ENCODE measurements around the gene INAFM1.

INAFM1 gene

DNA sequence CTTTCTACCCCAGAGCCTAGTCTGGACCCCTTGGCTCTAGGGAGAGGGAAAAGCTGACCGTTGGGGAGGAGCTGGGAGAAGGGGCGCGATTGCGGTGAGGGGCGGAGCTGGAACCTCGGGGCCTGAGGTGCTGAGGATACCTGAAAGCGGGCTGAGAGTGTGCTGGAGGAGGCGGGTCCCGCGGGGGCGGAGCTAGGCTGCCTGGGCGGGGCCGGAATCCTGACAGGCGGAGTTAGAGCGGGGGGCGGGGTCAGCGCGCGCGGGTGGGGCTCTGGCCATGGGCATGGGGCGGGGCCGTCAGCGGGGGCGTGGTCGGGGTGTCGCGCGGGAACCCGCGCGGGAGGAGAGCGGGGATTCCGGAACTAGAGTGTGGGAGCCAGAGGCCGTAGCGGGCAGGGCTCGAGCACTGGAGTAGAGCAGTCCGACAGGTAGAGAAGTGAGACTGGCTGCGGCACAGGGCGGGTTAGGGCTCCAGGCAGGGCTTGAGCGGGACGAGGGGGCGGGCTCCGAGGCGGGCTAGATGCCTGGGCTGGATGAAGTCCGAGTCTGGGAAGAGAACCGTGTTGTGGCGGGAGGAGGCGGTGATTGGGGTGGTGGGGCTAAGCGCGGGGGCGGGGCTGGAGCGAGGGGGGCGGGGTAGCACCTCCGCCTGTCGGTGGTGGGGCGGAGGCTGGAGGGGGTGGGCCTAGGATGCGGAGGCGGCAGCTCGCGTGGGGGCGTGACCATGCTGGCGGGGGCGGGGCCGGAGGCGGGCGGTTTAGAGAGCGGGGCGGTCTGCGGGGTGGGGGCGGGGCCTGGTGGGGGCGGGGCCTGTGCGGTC is at the start of gene INAFM1:
INAFM1 (plus strand) TSS at position 815 of the 820 bp plus-strand sequence. CDS start 35 bp downstream, outside the sequence.
- DNase-seq (ENCODE audit: low read depth) = peak; percentile 100

DNA sequence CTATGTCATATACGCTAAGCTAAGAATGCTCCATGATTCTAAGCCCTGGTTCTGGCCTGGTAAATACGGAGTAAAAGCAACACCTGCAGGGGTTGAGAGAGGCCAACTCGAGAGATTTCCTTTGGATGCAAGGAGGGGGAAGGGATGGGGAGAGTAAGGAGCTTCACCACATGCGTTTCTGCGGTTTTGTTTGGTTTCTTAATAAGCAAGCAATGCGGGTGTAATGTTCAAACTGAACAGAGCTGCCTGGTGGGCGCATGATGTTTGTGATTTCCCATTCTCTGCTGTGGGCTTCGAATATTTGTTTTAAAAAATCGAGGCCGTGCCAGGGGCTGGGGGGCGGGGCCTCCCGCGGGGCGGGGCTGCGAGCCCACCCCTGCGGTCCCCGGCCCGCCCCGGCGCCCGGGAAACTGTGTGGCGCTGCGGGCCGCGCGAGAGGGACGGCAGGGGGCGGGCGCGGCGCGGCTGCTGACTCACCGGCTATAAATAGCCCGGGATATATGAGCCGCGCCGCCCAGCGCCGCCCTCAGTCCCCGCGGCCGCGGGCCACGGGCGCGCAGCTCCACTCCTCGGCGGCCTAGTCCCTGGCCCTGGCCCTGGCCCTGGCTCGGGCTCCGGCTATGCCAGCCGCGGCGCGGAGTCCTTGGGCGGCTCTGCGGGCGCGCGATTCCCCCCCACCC is 48.8 kb upstream of the INAFM1 start:
- peak; percentile 84 for DNase-seq (ENCODE audit: low read depth)

DNA sequence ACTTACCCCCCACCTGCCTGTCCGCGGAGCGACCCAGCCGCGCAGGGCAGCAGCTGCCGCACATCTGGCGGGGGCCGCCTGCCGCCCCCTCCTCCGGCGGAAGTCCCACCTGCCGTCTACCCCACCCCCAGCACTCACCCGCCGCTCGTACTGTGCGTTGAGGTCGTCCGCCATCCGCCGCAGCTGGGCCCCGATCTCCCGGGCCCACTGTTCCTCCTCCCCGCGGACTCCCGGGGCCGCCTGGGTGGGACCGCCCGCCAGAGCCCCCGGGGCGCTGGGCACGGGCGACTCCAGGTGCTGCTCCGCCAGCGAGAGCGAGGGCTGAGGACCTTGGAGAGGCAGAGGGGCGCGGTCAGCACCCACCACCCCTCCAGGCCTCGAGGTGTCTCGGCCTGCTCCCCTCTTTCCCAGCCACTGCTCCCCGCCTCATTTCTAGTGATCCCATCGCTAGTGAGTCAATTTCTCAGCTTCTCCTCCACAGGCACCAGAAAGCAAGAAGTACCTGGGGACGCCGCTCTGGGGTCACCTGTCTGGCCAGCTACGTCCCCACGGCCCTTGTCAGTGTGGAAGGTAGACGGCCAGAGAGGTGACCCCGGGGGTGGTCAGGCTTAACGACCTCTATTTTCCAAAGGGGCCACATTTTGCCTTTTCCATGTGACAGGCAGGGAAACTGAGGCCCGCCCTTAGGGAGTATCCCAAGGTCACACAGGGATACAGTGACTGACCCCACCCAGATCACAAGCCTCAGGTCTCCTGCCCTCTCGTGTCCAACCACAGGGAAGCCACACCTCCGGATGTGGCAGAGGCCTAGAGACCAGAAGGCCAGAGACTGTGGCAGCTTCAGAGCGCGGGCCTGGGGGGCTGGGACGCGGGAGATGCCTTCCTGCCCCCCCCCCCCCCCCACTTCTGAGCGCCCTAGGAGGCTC is 48.0 kb upstream of the INAFM1 start:
- DNase-seq (ENCODE audit: low read depth) = peak; percentile 24

GRCh38 chr19:47227352-47228167 is 47.1 kb upstream of the INAFM1 start:
- DNase-seq (ENCODE audit: low read depth) = no peak

DNA sequence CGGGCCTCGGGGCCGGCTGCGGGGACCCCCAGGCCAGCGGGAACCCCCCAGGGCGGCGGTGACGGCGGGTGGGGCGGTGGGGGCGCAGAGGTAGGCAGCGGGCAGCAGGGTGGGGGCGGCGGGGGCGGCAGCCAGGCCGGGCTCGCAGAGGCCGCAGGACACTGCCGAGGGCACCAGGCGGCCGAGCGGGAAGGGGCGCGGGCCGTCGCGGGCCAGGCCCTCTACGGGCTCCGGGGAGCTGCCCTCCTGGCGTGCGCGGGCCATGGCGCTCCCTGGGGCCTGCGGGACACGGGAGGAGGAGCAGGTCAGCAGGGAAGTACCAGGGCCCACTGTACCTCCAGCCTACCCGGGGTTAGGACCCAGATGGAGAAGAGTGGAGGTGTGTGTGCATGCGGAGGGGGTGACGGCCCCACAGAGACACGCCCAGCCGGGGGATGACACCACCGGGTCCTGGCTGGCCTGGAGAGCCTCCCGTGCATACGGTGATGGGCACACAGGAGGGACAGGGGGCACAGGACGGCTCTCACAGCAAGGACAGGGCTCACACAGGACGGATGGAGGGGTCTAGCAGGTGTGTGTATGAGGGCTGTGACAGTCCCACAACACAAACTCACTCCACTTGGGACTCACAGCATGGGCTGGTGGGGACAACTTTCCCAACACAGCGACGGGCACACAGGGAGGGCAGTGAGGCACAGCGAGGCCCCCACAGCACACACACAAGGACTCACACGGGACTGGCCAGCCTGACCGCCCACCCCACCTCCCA is 46.3 kb upstream of the INAFM1 start:
- DNase-seq (ENCODE audit: low read depth) = peak; percentile 48

DNA sequence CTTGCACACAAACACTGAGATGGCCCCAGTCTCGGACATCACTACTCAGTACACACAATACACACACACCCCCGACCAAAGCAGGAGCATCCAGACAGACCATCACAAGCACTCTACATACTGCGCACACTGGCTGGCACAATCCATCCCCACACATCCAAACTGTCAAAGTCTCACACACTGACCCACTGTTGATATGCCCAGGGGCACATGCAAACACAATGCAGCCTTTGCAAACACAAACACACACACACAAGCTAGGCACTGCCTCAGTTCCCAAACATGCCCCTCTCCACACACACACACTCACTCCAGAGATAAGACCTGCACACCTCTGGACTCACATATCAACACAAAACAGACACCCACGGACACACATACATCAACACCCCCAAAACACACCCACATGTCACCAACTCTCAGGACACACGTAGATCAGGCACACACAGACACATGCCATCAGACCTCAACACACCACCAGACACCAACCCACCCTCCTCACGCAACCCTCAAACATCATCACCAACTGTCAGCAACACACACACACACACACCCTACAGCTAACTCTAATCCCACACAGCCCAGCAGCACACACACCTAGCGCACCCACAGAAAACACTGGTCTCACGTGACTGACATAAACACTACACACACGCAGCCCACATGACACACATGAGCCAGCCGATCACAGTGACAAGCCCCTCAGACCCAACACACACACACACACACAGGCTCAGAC is 45.6 kb upstream of the INAFM1 start:
- no peak for DNase-seq (ENCODE audit: low read depth)

DNA sequence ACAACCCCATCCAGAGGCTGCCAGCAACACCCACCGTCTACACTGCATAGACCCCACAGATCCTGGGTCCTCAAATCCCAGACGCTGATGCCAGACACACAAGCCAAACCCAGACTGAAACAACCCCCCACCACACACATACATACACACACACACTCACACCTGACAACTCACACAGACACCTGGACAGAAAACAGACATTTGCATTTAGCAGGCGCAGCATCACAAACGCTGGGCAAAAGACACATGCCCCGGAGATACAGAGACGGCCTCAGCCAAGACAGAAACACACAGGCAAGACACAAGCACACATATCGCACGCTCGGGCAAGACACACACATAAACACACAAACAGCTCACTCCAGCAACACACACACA is 45.0 kb upstream of the INAFM1 start:
- no peak for DNase-seq (ENCODE audit: low read depth)

- peak; percentile 81 for DNase-seq (ENCODE audit: low read depth)
These were observed 44.4 kb upstream of the INAFM1 start for GRCh38 chr19:47230054-47230920.

DNA sequence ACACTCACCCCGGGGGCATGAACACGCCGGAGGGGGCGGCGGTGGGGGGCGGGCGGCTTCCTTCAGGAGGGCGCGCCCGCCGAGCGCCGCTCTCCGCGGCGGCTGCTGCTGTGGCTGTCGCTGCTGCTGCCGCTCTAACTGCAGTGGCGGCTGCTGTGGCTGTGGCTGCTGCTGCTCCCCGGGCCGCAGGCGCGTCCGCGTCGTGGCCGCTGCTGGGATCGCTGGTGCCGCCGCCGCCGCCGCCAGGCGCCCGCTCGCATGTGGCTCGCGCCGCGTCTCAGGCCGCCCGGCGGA is 43.8 kb upstream of the INAFM1 start, which contains the start of gene BBC3:
BBC3 (minus strand) TSS at position 279 of the 294 bp plus-strand sequence. CDS start 2,768 bp downstream, outside the sequence.
- no peak for DNase-seq (ENCODE audit: low read depth)

DNA sequence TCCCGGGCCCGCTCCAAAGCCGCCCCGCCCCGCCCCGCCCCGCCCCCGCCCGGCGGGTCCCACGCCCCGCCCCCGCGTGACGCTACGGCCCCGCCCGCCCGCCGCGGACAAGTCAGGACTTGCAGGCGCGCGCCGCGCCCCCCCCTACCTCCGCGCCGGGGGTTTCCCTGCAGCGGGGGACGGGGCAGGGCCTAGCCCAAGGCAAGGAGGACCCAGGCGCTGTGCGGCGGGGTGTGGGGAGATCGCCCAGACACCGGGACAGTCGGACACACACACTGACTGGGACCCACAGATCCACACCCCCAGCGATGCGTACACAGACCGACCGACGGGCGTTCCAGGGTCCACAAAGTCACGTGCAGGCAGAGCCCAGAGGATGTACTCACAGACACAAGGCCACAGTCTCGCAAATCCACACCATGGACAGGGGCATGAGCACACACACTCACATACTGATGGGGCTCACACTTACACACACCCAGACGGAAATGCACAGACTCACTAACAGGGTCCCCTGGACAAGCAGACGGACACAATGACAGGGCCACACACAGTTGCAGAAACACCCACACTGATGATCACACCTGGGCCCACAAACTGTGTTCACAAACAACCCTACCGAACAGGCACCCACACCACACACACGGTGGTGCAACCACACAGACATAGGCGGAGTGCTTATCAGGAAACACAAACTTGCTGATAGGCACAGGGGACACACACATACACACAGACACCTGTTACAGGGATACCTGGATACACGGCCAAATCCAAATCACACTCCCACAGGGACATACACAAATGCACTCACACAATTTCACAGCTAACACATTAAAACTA is 43.2 kb upstream of the INAFM1 start:
- peak; percentile 91 for DNase-seq (ENCODE audit: low read depth)

DNA sequence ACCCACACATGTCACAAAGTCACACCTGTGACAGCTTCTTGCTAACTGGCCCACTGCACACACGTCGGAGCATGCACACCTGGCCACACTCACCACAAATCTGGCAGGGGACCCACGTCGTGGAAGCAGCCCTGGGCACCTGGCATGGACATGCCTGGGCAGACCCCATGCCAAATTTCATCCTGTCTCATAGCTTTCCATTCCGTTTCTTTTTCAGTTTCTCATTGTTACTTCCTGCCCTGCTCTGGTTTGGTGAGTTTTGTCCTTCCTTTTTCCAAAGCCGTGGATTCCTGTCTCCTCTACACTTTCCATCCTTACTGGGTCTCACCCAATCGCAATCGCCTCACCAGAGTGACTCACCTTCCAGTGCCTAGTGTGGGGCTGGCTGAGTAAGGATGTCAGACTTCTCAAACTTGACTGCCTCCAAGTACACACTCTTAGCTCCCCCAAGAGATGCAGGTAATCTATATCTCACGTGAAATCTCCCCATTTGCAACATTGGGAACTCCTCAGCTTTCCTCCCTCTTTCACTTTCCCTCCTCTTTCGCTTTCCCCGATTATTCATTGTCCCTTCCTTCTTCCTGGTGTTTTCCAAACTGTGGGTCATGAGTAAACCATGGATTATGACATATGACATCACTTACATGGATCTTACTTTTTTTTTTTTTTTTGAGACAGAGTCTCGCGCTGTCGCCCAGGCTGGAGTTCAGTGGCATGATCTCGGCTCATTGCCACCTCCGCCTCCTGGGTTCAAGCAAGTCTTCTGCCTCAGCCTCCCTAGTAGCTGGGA is 42.1 kb upstream of the INAFM1 start:
- no peak for DNase-seq (ENCODE audit: low read depth)

DNA sequence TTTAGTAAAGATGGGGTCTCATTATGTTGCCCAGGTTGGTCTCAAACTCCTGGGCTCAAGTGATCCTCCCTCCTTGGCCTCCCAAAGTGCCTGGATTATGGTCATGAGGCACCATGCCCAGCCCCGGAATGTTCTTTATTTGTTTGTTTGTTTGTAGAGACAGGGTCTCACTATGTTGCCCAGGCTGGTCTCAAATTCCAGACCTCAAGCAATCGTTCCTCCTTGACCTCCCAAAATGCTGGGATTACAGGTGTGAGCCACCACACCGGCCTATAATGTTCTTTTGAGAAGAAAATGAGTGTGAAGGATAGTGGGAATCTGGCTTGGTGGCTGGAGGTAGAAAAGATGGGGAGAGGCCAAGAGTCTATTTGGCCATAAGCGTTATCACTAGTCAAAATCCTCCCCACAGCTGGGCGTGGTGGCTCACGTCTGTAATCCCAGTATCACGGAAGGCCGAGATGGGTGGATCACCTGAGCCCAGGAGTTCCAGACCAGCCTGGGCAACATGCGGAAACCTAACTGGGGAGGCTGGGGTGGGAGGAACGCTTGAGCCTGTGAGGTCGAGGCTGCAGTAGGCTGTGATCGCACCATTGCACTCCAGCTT is 38.5 kb upstream of the INAFM1 start:
- no peak for DNase-seq (ENCODE audit: low read depth)

DNA sequence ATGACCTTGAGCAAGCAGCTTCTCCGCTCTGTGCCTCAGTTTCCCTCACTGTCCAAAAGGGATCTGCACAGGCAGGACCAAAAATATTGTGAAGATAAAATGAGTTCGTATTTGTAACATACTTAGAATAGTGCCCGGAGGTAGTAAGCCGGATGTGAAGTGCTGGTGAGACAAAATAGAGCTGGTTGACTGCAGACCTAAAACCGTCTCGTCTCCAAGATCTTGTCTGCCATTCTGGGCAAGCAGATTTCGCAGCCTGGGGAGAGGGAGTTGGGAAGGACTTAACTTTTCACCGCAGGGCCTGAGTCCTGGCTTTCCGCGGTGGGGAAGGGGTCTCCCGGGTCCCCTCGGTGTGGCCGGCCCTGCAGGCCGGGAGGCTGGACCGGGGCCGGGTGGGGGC is 35.5 kb upstream of the INAFM1 start:
- DNase-seq (ENCODE audit: low read depth) = no peak

GRCh38 chr19:47239610-47240296 is 34.9 kb upstream of the INAFM1 start:
- DNase-seq (ENCODE audit: low read depth) = peak; percentile 46

DNA sequence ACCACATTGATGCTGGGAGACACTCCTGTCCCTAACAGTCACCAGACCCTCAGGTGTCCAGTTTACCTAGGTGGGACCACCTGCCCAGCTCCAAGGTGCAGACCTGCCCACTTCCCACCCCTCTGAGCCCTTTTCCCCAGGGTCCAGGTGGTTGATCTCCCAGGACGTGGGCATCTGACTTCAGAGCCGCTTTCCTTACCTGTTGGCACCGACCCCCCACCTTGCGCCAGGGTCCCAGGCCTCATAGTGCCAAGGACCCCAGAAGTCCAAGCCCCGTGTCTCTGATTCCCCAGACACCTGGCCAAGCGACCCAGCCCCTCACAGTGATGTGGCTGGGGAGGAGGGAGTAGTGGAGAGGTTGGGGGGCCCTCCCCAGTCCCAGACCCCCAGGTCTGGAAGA is 34.1 kb upstream of the INAFM1 start:
- DNase-seq (ENCODE audit: low read depth) = no peak
